EH (cell line): ENCODE measurements around the gene IL1R2.

ENCODE experiments used
- DNase-seq: peaks from one replicate; pipeline ENCODE4 v3.0.0-alpha.2; 2015; ENCODE audit warnings: low read depth

The IL1R2 gene

DNA sequence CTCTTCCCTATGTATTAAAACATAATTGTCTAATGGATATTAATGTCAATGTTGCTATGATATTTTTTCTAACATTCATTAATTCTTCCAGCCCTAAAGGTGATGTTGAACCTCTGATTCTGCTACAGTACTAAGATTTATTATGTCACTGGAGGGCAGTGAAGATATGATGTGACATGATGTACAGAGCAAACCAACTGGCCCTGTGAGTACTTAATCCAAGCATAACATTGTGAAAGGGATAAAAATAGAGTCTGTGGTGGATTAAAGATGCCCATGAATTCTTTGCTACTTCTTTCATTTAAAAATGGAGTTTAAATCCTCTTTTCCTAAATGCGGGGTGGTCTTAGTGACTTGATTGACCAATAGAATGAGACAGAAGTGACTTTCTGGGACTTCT is 51.8 kb downstream of the IL1R2 start:
- peak; percentile 34 for DNase-seq

DNA sequence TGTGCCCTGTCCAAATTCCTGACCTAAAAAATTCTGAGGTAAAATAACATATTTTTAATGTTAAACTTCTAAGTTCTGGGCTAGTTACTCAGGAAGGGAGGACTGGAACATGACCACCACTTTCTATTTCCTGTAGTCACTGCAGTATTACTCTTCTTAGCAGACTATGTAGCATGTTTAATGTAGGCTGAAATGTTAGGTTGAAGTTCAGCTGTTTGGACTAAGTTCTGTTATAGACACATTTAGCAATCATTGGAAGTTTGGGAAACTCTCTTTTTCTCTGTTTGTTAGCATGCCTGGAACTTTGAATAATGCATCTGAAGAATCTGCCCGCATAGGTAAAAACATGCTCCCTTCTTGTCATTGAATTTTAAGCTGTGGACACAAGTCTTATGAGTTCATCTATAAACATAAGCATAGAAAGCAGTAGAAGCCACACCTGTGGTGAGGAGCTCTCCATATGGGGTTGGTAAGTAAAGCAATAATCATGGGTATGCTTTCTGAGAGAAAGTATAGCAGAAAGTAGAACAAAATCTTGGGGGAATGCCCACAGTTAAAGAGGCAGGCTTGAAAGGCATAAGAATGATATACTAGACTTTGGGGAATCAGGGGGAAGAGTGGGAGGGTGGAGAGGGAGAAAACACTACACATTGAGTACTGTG is 52.6 kb downstream of the IL1R2 start:
- DNase-seq = no peak

DNA sequence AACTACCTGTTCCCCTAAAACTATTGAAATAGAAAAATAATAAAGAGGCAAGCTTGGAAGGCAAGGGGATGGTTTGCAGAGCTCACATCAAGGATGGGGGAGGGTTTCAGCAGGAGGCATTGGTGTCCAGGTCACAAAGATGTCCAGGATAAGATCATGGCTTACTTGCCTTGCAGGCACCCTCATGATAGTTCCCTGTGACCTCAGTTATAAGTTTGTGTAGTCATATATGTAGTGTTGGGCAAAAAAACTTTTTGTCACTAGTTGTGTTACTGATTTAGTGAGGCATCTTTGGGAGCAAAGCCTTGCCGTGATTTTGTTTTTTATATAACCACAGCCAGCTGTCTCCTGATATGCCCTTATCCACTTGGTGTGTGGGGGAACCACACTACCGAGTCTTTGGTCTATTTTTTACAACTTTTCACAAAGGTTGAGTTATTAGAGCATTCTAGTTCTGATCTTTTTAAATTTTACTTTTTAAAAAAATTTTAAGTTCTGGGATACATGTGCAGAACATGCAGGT is 53.3 kb downstream of the IL1R2 start:
- DNase-seq = no peak

DNA sequence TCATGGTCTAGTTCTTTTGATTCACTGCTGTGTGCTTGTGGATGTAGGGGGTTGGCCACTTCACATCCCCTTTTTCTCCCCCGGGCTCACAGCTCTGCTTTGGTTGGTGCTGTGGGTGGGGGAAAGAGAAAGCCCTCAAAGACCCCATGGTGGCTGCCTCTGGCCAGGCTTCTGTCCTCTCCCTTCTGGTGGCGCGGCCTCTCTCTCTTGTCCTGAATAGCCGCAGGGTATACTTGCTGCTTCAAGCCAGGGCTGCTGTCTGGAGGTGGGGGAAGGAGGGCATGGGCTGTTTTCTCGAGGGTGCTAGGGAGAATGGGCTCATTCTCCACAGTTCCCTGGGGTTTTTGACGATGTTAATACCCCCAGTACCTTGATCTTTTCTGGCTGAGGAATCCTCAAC is 53.9 kb downstream of the IL1R2 start:
- DNase-seq = no peak

DNA sequence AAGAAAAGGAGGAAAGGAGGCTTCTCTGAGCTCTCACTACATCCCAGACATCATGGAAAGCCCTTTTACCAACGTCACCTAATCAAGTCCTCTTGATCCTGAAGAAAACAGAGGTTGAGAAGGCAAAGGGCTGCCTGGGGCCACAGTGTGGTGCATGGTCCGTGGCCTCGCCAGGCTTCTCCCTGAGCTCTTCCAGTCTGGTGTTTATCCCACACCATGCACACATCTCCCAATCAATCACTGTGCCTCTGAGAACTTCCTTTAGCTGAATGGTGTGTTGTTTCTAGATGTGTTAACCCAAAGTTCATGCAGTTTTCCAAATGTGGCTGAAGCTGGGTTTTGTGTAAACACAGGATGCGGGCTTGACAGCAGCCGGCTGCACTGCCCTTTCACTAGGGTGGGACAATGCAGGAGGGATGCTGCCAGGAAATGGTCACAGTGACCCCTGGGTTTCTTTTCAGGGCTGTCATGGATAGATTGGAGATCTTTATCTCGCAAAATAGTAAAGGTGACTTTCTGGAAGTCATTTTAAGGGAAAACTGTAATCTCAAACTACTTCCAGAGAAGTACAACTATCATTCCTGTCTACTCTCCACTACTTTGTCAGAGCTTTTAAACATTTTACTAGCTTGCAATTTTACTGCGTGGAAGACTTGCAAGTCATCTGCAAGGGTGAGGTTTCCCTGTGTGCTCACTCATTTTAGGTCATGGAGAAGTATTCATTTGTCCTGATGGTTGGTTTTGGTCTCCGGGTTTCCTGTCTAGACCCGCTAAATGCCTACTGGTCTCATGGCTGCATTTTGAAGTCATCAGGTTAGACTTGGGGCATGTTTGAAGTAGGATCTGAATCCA is 54.6 kb downstream of the IL1R2 start:
- DNase-seq = peak; percentile 82

DNA sequence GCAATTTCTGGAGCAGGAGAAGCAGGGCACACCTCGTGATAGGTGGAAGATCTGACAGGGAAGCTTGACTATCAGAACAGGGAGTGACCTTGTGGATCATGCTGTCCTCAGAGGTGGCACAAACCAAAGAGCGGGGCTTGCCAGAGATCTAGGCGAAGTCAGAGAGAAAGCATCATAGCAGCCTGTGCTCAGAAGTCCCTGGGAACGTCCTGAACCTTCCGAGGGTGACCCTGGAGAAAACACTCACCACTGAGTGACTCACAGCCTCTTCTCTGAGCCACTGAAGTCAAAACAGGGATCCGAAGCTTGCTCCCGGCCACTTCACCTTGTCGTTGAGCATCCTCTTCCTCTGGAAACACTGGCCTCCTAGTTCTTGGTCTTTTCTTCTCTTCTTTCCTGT is 56.7 kb downstream of the IL1R2 start:
- DNase-seq = peak; percentile 81

DNA sequence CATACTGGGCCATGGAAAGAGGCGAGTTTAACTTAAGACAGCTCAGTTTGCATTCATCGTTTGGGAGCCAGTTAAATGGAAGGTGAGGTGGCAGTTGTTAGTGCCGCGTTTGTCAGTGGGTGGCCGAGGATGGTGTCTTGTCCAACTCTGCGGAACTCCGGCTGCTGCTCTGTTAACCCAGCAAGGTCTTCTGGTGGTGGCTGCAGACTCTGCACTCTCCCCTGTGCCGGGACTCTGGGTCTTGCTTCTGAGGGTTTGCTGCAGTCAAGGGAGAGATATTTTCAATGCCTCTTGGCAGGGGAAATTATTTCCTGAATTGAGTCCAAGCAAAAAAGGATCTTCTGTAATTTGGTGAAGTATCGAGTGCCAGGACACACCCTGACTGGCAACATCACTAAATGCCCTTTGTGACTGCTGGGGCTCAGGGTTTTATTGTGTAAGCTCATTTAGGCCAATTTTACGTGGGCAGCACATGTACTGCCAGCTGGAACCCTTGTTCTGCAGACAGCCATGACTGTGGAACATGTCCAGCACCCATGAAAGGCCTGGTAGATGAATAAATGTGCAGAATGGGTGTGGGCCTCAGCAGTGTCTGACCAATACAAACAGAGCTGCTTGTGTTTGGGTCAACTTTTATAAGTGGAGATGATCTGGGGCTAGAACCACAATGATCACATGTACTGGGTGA is 58.1 kb downstream of the IL1R2 start:
- peak; percentile 47 for DNase-seq

DNA sequence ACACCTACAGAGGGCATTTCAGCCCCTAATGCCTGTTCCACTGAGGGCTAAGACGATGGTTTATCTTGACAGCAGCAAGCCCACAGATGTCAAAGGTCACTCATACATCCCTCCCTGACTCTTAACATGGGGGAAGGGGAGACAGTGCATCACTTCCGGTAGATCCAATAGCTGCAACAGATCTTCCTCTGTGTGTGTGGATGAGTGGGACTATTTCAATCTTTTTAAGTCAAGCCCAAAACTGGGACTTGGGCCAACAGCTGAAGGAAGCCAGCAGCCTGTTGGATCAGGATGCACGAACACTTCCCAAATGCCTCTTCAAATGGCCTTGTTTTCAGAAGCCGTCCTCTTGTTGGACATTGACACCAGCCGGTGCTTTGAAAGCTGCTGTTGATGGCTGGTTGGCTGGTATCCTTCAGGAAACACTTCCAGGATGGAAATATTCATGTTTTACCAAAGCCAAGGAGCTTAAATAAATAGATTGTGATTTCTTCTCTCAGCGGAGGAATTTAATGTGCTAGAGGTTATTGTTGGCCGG is 59.2 kb downstream of the IL1R2 start:
- DNase-seq = peak; percentile 89

DNA sequence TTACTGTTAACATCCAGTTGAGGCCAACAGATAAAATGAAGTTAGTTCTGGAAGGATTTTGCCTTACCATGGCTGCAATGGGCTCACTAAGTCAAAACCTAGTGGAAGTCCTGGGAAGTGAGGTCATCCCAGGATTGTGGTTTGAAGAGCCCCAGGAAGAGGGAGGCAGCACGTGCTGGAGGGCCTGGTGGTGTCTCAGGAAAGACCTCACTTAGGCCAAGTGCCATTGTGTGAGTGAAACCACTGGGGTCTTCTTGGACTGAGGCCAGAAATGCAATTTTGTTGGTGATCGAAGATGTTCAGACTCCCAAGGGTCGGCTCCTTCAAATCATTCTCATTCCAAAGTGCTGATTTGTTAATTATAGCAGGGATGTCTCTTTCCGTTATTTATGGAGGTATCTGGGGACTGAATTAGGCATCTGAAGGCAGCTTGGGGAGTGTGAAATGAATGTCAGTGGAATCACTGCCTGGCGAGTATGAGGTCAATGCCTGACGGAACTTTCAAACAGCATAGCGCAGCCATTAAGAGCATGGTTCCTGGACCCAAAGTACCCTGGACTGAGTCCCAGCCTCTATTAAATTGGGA is 60.0 kb downstream of the IL1R2 start:
- peak; percentile 83 for DNase-seq

DNA sequence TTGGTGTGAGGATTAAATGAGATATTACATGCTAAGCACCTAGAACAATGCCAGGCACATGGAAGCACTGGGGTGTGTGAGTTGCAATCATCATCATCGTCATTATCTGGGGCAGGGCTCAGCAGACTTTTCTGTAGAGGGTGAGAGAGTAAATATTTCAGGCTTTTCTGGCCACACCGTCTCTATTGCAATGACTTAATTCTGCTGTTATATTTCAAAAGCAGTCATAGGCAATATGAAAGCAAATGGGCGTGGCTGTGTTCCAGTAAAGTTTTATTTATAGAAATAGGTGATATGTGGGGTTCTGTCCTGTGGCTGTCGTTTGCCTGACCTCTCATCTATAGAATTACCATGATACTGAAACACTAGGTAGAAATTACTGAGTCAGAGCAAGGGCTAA is 60.6 kb downstream of the IL1R2 start:
- DNase-seq = no peak

DNA sequence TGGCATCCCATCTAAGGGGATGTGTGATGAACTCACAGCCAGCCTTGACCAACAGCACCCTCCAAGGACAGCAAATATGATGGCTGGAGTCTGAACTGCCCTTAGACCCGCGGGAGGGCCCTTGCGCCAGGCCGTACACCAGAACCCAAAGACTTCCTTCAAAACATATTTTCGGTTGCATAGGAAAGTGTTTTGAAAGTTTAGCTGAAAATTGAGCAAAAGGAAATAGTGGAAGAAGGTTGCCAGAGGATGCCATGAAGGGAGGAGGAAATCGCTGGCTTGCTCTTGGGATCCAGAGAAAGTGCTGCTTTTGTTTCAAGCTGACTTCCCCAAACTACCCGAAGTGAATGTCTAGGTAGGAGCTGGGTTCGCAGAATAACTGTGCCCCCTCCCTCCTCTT is 61.3 kb downstream of the IL1R2 start:
- no peak for DNase-seq

DNA sequence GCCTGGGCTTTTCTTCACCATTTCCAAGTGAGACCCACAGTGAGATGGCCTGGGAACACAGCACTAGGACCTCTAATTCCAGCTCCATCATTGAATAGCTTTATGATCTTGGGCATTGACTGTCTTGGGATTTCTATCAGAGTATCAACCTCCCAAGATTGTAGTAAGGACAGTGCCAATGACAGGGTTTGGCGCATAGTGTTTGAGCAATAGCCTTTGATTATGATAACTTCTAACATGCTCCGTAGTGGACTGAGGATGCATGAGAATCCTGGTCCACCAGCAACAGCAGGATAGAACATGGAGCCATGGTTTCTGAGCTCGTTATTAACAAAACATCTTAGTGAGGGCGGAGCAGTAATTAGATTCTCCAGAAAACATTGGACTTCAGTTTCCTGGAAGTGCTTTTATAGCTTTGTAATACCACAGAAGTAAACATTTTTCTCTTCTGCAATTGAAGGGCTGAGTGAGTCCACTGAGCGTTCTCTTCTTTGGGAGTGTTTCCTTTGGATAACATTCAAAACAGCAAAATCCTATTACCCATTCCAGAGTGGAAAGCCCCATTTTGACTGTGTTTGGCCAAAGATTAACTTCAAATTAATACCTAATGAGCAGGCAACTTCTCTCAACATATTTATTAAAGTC is 63.7 kb downstream of the IL1R2 start:
- peak; percentile 84 for DNase-seq

DNA sequence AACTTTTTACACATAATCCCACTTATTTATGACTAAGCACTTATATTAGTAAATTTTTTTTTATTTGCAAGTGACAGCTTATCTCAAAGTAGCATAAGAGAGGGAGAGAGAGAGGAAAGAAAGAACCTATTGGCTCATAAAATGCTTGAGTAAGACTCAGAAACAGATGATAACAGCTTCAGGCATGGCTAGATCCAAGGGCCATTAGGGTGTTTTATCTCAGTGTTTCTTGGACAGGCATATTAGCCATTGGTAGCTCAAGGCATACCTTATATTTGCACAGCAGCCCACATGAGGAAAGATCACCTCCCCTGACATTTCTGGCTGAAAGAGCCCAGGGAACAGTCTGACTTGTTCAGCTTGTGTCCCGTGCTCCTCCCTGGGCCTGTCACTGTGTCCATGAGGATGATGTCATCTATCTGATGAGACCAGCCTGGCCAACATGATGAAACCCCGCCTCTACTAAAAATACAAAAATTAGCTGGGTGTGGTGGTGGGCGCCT is 64.4 kb downstream of the IL1R2 start:
- DNase-seq = peak; percentile 25

DNA sequence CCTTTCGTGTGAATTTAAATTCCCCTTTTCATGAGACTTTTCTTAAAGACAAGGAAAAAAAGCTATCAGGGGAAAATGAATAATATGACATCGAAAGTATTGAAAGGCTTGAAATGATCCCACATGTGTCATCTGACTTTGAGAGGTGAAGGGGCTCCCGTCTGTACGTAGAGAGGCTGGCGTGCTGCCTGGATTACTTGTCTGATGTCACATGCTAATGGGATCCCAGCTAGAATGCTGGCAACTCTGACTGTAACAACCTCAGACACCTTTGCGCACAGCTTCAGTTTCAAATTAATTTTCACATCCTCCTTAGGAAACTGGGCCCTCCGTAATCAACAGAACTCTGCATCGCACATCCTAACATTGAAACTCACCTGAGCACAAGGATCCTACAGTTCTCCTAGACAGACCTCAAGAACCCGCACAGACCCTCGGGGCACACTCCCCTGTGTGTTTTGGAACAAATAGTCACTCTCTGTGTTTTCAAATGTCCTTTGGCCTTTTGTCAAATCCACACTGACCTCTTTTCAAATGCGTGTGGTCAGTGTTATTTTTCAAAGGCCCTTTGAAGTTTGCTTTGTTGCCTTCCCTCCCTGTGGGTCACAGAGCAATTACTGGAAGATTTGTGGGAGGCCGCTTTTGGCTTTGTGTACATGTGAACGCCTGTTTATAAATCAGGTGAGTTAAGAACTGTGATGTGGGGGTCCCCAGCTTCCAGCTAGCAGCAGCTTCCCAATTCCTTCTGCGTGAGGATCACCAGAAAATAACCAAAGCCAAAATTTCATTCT is 65.9 kb downstream of the IL1R2 start:
- DNase-seq = peak; percentile 25

DNA sequence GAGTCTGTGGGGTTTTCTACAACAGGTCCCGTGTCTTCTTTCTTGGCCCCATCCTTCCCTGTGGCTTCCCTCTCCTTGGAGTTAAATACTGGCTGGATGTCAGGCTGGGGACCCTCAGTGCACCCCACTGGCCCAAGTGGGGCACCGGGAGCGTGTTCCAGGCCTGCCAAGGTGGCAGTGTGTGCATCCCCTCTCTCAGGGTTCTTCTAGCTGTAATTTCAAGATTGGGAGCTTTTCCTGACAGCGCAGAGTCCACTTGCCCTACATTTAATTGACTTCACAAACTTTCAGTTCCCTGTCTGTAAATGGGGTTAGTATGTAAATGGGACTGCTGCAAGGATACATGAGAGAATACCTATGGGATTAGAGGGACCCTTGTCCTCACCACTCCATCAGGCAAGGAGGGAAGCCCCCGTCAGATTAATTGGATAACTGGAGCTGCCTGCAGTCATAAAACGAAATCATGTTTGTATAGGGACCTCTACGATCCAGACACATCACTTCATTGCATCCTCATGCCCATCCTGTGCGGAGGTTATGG is 66.6 kb downstream of the IL1R2 start:
- DNase-seq = no peak

DNA sequence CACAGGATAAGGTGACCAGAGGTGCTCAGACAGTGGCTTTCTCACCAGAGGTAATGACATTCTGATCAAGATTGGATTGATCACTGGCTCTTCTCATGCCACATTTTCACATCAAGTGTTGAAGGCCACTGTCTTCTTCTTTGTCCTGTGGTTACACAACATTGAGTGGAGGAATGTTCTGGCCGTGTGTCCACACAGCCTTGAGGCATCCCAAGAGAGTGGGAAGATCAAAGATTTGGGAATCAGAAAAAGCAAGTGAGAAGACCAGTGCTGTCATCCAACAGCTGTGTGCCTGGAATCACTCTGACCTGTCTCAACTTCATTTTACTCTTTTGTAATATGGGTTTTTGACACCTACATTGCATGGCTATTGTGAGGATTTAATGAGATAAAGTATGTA is 67.4 kb downstream of the IL1R2 start:
- peak; percentile 59 for DNase-seq

DNA sequence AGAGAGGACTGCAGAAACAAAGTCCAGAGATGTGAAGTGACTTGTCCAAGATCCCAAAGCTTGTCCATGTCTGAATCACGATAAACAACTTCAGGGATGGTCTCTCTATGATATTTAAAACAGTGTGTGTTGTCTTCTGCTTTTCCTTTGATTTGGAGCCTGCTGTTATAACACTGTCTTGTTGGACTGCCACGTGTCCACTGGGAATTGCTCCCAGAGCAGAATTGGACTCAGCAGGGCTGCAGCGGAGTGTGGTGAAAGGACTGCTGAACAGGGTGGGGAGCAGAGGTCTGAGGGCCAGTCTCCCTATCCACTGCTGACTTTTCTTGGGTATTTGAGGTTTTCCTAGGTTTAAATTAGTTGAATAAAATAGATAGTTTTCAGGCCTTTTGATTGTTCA is 68.3 kb downstream of the IL1R2 start:
- no peak for DNase-seq

DNA sequence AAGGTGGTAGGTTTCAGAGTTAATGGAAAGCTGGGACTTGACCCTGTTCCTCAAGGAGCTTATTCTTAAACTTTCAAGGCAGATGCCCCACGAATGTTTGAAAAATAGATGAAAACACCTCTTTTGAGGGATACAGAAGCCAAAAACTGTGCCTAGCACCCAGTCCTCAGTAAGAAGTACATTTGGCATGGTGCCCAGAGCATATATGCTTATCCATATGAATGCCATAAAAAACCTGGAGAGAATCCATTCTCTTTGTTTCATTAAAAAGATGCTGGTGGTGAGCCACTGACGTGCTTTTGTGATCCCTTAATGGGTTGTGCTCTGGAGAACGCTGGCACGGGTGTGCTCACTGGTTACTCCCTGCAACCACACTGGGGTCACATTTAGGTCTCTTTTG is 69.0 kb downstream of the IL1R2 start:
- DNase-seq = no peak

DNA sequence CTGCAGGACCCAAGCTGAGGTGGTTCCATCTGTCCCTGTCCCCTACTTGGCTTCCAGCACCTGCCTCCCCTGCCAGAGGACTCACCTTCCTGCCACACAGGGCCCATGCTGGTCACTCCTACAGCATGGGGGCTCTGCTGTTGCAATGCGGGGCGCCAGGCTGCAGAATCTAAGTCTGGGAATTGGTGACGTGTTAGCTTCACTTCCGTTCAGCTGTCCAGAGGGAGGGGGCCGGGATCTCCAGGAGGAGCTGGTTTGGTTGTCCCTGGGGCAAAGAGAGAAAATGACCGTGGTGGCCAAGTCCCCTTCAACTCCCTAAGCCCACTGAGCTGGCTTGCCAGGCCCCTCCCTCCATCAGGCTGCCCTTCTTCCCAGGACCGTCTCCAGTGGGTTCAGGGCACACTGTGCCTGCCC is 69.5 kb downstream of the IL1R2 start:
- DNase-seq = no peak
